WI38 (cell line): Measurements from ENCODE around the gene HPSE2.

Experiments
- H3K4me3 ChIP-seq: 2 replicates; pipeline ENCODE4 v1.5.1; 2011; ENCODE audit warnings: low read depth, mild to moderate bottlenecking, control low read depth, low read length
- TF ChIP-seq, protein P1 (sequence below): IDR thresholded peaks from 2 replicates; pipeline ENCODE4 v1.5.1; 2012; ENCODE audit warnings: low read depth, mild to moderate bottlenecking, control low read depth, low read length

HPSE2 gene

DNA sequence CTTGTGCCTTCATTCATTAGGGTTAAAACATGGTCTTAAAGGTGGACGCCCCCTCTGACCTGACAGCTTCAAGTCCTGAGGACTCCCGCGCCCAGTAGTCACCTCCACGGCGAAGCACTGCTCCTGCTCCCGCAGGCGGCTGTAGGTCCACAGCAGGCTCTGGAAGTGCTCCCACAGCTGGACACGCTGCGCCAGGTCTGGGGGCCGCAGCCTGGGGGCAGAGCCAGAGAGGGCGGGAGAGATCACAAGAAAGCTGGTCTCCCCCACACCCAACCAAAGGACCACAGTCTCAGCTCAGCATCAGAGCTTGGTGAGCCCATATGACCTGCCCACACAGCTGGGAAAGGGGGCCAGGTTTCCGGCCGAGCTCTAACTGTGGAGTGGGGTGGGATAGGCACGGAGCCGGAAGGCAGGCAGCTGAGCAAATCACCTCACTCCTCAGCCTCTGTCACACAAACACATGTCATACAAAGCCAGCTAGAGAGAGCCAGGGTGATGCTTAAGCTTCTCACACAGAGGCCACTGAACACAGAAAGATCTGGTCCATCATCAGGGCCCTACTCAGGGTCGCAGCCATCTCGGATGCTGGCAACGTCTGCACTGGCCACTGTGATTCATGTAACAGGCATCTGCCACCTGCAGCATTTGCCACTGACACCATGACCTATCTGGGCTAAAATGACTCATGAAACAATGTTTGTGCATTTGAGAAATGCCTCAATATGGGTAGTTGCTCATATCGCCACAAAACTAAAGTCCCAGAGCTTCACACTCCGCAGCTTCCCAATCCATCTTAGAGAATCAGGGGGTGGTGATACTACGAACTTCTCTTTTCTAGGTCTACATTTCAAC lies 801.5 kb downstream of the HPSE2 start:
- TF ChIP-seq, protein P1, sequence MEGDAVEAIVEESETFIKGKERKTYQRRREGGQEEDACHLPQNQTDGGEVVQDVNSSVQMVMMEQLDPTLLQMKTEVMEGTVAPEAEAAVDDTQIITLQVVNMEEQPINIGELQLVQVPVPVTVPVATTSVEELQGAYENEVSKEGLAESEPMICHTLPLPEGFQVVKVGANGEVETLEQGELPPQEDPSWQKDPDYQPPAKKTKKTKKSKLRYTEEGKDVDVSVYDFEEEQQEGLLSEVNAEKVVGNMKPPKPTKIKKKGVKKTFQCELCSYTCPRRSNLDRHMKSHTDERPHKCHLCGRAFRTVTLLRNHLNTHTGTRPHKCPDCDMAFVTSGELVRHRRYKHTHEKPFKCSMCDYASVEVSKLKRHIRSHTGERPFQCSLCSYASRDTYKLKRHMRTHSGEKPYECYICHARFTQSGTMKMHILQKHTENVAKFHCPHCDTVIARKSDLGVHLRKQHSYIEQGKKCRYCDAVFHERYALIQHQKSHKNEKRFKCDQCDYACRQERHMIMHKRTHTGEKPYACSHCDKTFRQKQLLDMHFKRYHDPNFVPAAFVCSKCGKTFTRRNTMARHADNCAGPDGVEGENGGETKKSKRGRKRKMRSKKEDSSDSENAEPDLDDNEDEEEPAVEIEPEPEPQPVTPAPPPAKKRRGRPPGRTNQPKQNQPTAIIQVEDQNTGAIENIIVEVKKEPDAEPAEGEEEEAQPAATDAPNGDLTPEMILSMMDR = no peak
- H3K4me3 ChIP-seq = no peak overlapping the region

DNA sequence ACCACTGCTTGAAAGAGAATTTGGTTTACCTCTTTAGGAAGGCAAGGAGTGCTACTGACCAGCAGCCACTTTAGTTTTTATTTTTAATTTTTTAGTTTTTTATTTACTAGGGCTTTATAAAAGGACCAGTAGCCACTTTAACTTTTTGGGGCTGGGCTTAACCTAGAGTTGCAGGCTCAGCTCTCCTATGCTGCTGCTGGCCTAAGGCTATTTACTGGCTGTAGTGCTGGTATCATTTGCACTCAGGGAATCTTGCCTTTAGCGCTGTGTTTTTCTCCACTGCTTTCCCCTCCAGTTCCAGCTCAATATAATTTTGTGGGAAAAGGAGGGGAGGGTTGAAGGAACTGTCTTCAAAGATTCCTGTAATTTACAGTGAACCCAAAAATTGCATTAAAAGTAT lies 802.3 kb downstream of the HPSE2 start:
- no peak overlapping the region for H3K4me3 ChIP-seq
- TF ChIP-seq, protein P1 = no peak

DNA sequence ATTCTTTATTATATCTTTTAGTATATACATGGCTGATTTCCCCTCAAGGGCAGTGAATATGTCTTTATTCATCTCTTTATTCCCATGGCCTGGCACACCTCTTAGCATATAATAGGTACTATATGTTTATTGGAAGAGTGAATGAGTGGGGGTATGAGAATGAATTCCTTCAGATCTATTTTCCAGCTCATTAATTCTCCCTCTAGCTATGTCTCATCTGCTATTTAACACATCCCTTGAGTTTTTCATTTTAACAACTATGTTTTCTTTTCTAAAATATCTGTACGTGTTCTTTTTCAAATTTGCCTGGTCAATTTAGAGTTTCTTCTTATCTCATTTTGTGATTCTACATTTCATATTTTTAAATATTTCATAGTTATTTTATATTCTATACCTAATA lies 803.3 kb downstream of the HPSE2 start:
- TF ChIP-seq, protein P1 = no peak
- no peak overlapping the region for H3K4me3 ChIP-seq

DNA sequence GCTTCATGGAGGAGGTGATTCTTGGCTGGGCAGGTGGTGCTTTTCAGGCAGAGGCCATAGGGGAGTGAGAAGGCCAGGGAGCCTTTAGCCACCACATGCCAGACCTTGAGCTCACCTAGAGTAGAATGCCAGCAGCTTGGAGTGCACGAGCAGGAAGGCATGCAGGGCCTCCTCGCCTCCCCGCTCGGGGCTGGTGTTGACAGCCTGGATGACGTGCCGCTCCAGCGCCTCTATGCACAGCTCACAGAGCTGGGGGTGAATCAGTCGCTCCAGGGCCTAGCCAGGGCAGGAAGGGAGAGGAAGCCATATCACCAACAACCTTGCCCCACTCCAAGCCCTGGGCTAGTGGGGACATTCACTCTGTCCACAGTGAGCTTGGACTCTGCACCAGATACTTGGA lies 804.6 kb downstream of the HPSE2 start:
- TF ChIP-seq, protein P1 = no peak
- H3K4me3 ChIP-seq = no peak overlapping the region

DNA sequence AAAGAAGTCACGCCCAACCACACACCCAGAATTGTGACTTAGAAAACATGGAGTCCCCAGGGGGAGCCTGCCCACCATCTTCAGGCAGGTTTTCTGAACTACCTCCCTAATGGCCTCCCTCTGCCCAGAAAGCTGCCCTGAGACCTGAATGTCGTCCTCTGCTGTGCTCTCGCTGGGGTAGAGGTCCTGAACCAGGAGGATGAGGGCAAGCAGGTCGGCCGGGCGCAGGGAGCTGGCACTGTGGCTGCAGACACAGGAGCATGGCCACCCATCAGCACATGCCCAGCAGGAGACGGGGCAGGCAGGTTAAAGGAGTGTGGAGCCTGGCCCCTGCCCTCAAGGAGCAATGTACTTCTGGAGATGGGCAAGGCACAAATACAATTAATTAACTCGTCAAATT lies 805.2 kb downstream of the HPSE2 start:
- TF ChIP-seq, protein P1 = no peak
- H3K4me3 ChIP-seq = no peak overlapping the region

DNA sequence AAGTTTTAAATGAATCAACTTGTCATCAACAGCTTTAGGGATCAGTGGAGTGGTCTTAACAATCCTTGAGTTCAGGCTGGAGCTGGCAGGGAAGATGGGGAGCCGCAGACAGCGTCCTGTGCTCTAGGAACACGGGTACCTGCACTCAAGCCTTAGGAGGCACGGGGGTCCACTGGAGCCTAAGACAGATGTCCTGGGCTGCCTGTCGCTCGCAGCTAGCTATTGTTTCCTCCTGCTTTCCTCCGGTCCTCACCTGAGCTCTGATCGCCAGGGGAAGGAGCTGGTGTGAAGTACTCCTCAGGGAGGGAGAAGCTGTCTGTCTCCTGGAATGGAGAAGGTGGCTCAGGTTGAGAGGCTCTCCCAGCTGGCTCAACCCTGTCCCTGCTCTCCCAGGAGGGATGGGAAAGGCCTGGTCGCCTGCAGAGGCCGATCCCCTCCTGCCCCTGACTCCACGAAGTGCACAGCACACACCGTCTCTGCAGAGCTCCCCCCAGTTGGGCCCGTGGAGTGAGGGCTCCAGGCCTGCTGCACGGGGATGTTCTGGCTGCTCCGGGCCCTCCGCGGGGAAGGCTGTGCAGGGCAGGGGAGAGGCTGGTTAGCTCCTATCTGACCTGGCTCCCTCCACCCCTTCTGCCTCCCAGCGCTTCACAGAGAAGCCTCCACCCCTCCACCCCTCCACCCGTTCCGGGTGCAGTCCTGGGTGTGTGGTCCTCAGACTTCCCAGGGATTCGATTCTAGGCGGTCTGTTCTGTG lies 806.2 kb downstream of the HPSE2 start:
- no peak overlapping the region for H3K4me3 ChIP-seq
- TF ChIP-seq, protein P1 = no peak

DNA sequence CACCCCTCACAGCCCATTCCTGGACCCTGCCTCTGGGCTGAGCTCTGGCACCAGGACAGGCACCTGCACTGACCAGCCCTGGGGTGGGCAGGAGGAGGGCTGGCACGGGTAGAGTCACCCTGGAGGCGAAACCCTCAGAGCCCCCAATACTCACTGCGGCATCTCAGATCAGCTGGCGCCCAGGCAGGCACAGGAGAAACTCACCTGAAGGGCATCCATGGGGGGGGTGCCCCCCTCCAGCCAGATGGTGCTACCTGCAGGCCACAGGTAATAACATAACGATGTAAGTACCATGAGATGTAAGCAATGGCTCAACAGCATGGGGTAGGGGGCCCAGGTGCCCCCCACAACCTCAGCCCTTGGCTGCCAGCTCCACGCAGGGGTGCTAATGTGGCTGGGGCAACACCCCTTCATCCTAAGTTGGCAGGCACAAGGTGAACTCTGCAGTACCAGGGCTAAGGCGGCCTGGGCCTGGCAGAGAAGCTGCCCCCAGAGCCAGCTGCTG lies 808.6 kb downstream of the HPSE2 start:
- no peak overlapping the region for H3K4me3 ChIP-seq
- TF ChIP-seq, protein P1 = no peak
